Mesendoderm (in vitro differentiated cells): ENCODE measurements around the gene SLC9C1.

Experiments used
- DNase-seq: peaks from one replicate; pipeline ENCODE4 v3.0.0; 2013
- H2AK5ac ChIP-seq: 2 replicates; pipeline ENCODE4 v1.6.1; 2013; ENCODE audit warnings: low read length, inconsistent platforms
- H2BK120ac ChIP-seq: 2 replicates; pipeline ENCODE4 v1.6.1; 2013; ENCODE audit warnings: low read depth, mild to moderate bottlenecking, low read length, moderate library complexity, mixed read lengths
- H2BK15ac ChIP-seq: replicated peaks from 2 replicates; pipeline ENCODE4 v1.6.1; 2013; ENCODE audit warnings: low read depth, mild to moderate bottlenecking, moderate library complexity
- H2BK5ac ChIP-seq: 2 replicates; pipeline ENCODE4 v1.6.1; 2013; ENCODE audit warnings: low read length, inconsistent platforms
- H3K18ac ChIP-seq: 2 replicates; pipeline ENCODE4 v1.6.1; 2013; ENCODE audit warnings: mild to moderate bottlenecking, low read length, mixed read lengths
- H3K23ac ChIP-seq: one replicate; pipeline ENCODE4 v1.6.1; 2013; ENCODE audit warnings: low read length
- H3K27ac ChIP-seq: 2 replicates; pipeline ENCODE4 v1.5.1; 2013; ENCODE audit warnings: low read depth, mild to moderate bottlenecking, inconsistent platforms, low read length, moderate library complexity
- H3K27me3 ChIP-seq: 2 replicates; pipeline ENCODE4 v1.6.1; 2013; ENCODE audit warnings: low read length, control low read depth, mild to moderate bottlenecking, inconsistent platforms; ENCODE audit not compliant: insufficient read depth, poor library complexity
- H3K36me3 ChIP-seq: 2 replicates; pipeline ENCODE4 v1.6.1; 2013; ENCODE audit warnings: low read length, inconsistent platforms; ENCODE audit not compliant: control insufficient read depth, insufficient read depth
- H3K4ac ChIP-seq: one replicate; pipeline ENCODE4 v1.6.1; 2013; ENCODE audit warnings: low read depth, mild to moderate bottlenecking, low read length, moderate library complexity
- H3K4me1 ChIP-seq: 2 replicates; pipeline ENCODE4 v1.6.1; 2013; ENCODE audit warnings: low read depth, low read length, inconsistent platforms; ENCODE audit not compliant: control insufficient read depth
- H3K4me2 ChIP-seq: 2 replicates; pipeline ENCODE4 v1.6.1; 2013; ENCODE audit warnings: low read length
- H3K4me3 ChIP-seq: 2 replicates; pipeline ENCODE4 v1.5.1; 2013; ENCODE audit warnings: mild to moderate bottlenecking, low read length
- H3K56ac ChIP-seq: one replicate; pipeline ENCODE4 v1.6.1; 2013; ENCODE audit warnings: low read length
- H3K79me1 ChIP-seq: 2 replicates; pipeline ENCODE4 v1.6.1; 2013; ENCODE audit warnings: low read length, inconsistent platforms
- H3K79me2 ChIP-seq: 2 replicates; pipeline ENCODE4 v1.6.1; 2013; ENCODE audit warnings: mild to moderate bottlenecking, low read length; ENCODE audit not compliant: control insufficient read depth, insufficient read depth
- H3K9ac ChIP-seq: 2 replicates; pipeline ENCODE4 v1.6.1; 2013; ENCODE audit warnings: low read length, inconsistent platforms
- H4K5ac ChIP-seq: one replicate; pipeline ENCODE4 v1.6.1; 2013; ENCODE audit warnings: low read length
- H4K8ac ChIP-seq: one replicate; pipeline ENCODE4 v1.6.1; 2013; ENCODE audit warnings: low read depth, mild to moderate bottlenecking, control low read depth, low read length, moderate library complexity
- WGBS: extraction: QIAGEN DNeasy Blood & Tissue Kit; methylation state at CpG from one replicate; pipeline ENCODE4 v1.1.7; 2013; ENCODE audit warnings: low lambda C conversion rate, missing lambda C conversion rate; ENCODE audit not compliant: insufficient coverage; ENCODE audit errors: extremely low coverage; 5-methylcytosine and 5-hydroxymethylcytosine counted together

Gene SLC9C1

DNA sequence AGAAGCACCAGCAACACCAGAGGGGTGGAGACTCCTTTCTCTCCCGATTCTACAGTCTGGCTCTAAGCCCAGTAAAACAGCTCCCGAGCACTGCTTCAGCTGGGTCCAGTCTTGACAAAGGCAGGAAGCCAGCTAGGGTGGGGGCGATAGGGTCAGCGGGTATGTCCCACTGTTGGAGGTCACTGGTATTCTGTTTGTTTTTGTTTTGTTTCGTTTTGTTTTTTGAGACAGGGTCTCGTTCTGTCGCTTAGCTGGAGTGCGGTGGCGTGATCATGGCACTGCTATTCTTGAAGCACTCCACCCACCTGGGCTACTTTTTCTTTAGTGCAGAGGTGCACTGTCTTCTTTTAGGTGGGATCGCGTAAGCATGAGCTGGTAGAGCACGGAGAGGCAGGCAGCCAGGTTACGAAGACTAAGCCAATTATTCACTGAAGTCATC lies 177.2 kb downstream of the SLC9C1 start:
- no peak overlapping the region for H3K18ac ChIP-seq
- no peak for DNase-seq
- H3K4me2 ChIP-seq, result no peak overlapping the region
- no peak overlapping the region for H4K8ac ChIP-seq
- H3K27me3 ChIP-seq, result no peaks in the 10 kb centered on the region
- no peak overlapping the region for H3K4me3 ChIP-seq
- no peak overlapping the region for H4K5ac ChIP-seq
- H2AK5ac ChIP-seq, result no peak overlapping the region
- no peak overlapping the region for H2BK15ac ChIP-seq
- H3K9ac ChIP-seq, result no peak overlapping the region
- H3K79me1 ChIP-seq, result no peaks in the 10 kb centered on the region
- WGBS, result no CpG with 5 or more reads among the region's 13 CpGs
- no peak overlapping the region for H3K27ac ChIP-seq
- H2BK120ac ChIP-seq, result no peak overlapping the region
- H3K23ac ChIP-seq, result no peak overlapping the region
- H3K79me2 ChIP-seq, result no peaks in the 10 kb centered on the region
- H3K56ac ChIP-seq, result no peak overlapping the region
- H3K4me1 ChIP-seq, result peaks cover 3% of the 10 kb centered on the region
- peaks cover 1% of the 10 kb centered on the region for H3K36me3 ChIP-seq
- H3K4ac ChIP-seq, result no peak overlapping the region
- no peak overlapping the region for H2BK5ac ChIP-seq

DNA sequence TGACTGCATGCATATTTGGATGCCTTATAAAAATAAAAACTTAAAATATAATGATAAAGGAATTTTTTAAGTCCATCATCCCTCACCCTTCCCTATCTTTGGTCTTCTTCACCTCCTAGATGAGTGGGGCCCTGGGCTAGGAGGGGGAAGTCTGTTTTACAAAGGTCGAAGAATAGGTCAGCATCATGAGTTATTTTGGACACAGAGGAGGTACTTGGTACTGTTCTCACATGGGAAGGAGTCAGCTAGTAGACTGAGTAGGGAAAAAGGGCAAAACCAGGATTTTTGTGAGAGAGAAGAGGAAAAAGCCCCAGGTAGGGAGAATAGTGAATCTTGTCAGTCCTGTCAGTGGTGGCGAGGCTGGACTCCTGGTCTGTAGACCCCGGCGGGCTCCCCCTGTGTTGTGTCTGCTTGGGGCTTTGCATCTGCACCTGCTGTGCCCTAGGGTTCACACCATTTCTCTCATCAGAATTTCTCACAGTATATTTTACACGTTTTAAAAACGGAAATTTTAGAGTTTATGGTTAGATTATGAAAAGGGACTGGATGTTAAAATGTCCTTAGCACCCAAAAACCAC lies 178.1 kb downstream of the SLC9C1 start:
- Histone ChIP-seq H4K5ac (no peak overlapping the region), H3K18ac (no peak overlapping the region), H3K9ac (no peak overlapping the region), H2BK120ac (no peak overlapping the region), H3K4me3 (no peak overlapping the region), H2AK5ac (no peak overlapping the region), H2BK5ac (no peak overlapping the region), H3K79me2 (no peaks in the 10 kb centered on the region), H3K4me2 (no peak overlapping the region), H2BK15ac (no peak overlapping the region), H3K4ac (no peak overlapping the region), H3K4me1 (peaks cover 3% of the 10 kb centered on the region), H3K23ac (no peak overlapping the region), H3K27ac (no peak overlapping the region), H3K36me3 (peaks cover 1% of the 10 kb centered on the region), H4K8ac (no peak overlapping the region), H3K27me3 (no peaks in the 10 kb centered on the region), H3K56ac (no peak overlapping the region), H3K79me1 (no peaks in the 10 kb centered on the region)
- no CpG with 5 or more reads among the region's 6 CpGs for WGBS
- no peak for DNase-seq

DNA sequence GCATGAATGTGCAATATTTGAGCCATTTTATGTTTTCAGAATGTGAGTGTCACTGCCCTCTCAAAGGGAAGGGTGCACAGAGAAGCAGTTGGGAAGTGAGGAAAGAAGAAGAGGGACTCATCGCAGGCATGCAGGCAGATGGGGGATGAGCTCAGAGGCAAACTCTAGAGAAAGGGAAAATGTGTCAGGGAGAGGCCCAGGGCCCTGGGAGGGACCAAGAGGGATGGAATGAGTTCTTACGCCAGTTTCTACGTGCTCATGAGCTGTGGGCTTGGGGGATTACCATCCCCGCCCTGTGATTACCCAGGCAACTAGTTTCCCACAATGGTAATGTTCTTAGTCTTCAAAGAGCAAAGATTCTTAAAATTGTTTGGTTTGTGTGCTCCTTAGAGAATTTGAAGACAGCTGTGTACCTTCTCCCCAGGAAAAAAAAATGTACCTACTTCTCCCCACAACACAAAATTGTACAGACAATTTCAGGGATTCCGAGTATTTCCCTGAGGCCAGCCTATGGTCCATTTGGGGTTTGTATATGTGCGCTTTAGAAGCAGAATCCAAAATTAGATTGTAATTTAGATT lies 178.8 kb downstream of the SLC9C1 start:
- H3K4ac ChIP-seq, result no peak overlapping the region
- peaks cover 3% of the 10 kb centered on the region for H3K4me1 ChIP-seq
- no peak overlapping the region for H3K4me3 ChIP-seq
- peaks cover 1% of the 10 kb centered on the region for H3K36me3 ChIP-seq
- H2BK120ac ChIP-seq, result no peak overlapping the region
- H4K5ac ChIP-seq, result no peak overlapping the region
- H2BK5ac ChIP-seq, result no peak overlapping the region
- no peak overlapping the region for H3K18ac ChIP-seq
- no CpG with 5 or more reads among the region's 6 CpGs for WGBS
- no peak overlapping the region for H2AK5ac ChIP-seq
- H3K27me3 ChIP-seq, result no peaks in the 10 kb centered on the region
- H3K9ac ChIP-seq, result no peak overlapping the region
- no peaks in the 10 kb centered on the region for H3K79me2 ChIP-seq
- H2BK15ac ChIP-seq, result no peak overlapping the region
- H3K23ac ChIP-seq, result no peak overlapping the region
- H3K79me1 ChIP-seq, result no peaks in the 10 kb centered on the region
- DNase-seq, result no peak
- H3K4me2 ChIP-seq, result no peak overlapping the region
- no peak overlapping the region for H3K56ac ChIP-seq
- H3K27ac ChIP-seq, result no peak overlapping the region
- no peak overlapping the region for H4K8ac ChIP-seq

DNA sequence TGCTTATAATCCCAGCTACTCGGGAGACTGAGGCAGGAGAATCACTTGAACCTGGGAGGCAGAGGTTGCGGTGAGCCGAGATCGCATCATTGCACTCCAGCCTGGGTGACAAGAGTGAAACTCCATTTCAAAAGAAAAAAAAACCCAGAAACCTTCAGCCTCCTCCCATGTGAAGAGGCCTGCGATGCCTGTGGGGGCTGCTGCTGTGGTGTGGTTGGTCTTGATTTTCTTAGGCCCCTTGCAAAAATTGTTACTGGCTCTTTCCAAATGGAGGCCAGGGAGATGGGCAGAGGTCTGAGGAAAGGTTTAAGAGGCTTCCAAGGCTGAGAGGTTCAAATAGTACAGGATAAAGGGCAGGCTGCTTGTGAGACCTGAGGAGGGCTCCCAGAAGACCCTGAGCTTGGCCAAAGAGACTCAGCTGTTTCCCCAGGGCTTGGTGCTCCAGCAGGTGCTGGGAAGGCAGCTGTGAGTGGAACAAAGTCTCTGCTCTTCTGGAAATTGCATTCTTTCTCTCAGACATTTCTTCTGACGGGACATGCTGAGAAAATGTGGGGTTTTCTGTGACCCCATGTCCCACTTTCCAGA lies 179.3 kb downstream of the SLC9C1 start:
- Histone ChIP-seq H3K9ac (no peak overlapping the region), H2AK5ac (no peak overlapping the region)

DNA sequence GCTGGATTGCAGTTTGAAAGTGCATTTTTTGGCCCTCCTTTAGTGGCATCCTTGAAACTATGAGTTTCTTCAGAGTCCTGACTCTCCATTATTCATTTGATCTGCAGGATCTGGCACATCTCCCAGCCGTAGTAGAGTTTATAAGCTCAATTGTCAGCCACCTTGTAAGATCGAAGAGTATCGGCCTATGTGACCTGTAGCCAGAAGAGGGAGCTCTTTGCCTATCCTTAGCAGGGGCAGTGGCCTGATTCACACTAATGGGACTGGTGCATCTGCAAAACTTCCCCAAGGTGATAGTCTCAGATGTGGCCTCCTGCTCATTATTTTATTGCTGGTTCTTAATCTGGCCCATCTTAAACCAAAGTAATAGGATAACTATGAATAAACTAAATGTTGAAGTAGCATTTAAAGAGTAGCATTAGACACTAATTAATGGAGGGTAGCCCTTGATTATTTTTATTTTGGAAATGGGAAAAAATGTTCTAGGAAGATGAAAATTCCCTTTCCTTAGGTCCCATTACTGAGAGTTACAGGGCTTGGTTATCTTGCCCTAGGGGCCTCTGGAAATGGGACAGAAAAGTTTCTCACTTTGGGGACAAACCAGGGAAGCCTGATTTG lies 182.1 kb downstream of the SLC9C1 start:
- no peak overlapping the region for H2BK15ac ChIP-seq
- no peak overlapping the region for H2BK120ac ChIP-seq
- no peak overlapping the region for H4K5ac ChIP-seq
- DNase-seq, result peak; percentile 83
- no peak overlapping the region for H2BK5ac ChIP-seq
- H3K23ac ChIP-seq, result no peak overlapping the region
- H3K56ac ChIP-seq, result no peak overlapping the region
- H3K27me3 ChIP-seq, result no peaks in the 10 kb centered on the region
- no peak overlapping the region for H3K4me2 ChIP-seq
- no peak overlapping the region for H3K4ac ChIP-seq
- H3K4me3 ChIP-seq, result no peak overlapping the region
- H3K79me1 ChIP-seq, result no peaks in the 10 kb centered on the region
- H3K4me1 ChIP-seq, result no peaks in the 10 kb centered on the region
- no peaks in the 10 kb centered on the region for H3K79me2 ChIP-seq
- no CpG with 5 or more reads among the region's 3 CpGs for WGBS
- H3K18ac ChIP-seq, result no peak overlapping the region
- no peak overlapping the region for H4K8ac ChIP-seq
- no peak overlapping the region for H2AK5ac ChIP-seq
- no peak overlapping the region for H3K9ac ChIP-seq
- no peak overlapping the region for H3K27ac ChIP-seq
- H3K36me3 ChIP-seq, result peaks cover under 1% of the 10 kb centered on the region

More for the DNA sequence above, 179.3 kb downstream of the SLC9C1 start:
- no peak overlapping the region for H3K27ac ChIP-seq
- no peak overlapping the region for H2BK120ac ChIP-seq
- H3K27me3 ChIP-seq, result no peaks in the 10 kb centered on the region
- H3K36me3 ChIP-seq, result peaks cover 1% of the 10 kb centered on the region
- no peak overlapping the region for H4K5ac ChIP-seq
- H3K4me2 ChIP-seq, result no peak overlapping the region
- H4K8ac ChIP-seq, result no peak overlapping the region
- H2BK5ac ChIP-seq, result no peak overlapping the region
- no peak overlapping the region for H2BK15ac ChIP-seq
- no peak overlapping the region for H3K18ac ChIP-seq
- no peak overlapping the region for H3K4me3 ChIP-seq
- H3K4me1 ChIP-seq, result no peaks in the 10 kb centered on the region
- no peaks in the 10 kb centered on the region for H3K79me1 ChIP-seq
- no peaks in the 10 kb centered on the region for H3K79me2 ChIP-seq
- DNase-seq, result no peak
- H3K56ac ChIP-seq, result no peak overlapping the region
- H3K4ac ChIP-seq, result no peak overlapping the region
- no peak overlapping the region for H3K23ac ChIP-seq
- WGBS, result no CpG with 5 or more reads among the region's 6 CpGs
